Breast epithelium (tissue), 3 donors: Measurements from ENCODE around the gene SEC61A1.

Experiments
- POLR2A ChIP-seq: fragments of 450-650 bp; IDR thresholded peaks from one replicate; pipeline ENCODE4 v1.6.1; 2016; ENCODE audit warnings: antibody characterized with exemption, mild to moderate bottlenecking, moderate library complexity
- TF ChIP-seq, protein P1 (sequence below), 3 donors: fragments of 450-650 bp; IDR thresholded peaks; one replicate each; pipeline ENCODE4 v1.5.1; 2016 to 2017; ENCODE audit warnings: antibody characterized with exemption in 3 of 3, mild to moderate bottlenecking in 3 of 3, moderate library complexity in 3 of 3

DNA sequence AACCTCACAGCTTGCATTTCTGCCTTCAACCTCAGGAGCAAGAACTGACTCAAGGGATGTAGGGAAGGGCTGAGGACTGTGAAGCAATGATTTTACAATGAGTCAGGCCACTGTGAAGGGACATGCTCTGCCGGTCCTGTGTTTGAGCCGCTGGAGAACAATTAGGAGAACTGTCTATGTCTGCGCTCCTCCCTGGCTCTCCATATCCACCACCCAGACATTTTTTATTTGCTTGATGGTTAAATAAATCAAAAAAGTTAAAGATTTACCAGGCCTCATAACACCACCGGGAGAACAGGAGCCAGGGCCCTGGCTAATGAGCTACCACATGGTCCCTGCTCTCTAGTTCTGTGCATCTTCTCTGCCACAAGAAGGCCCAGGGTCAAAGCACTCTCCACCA, 29.6 kb downstream of the SEC61A1 start:
- TF ChIP-seq, protein P1, sequence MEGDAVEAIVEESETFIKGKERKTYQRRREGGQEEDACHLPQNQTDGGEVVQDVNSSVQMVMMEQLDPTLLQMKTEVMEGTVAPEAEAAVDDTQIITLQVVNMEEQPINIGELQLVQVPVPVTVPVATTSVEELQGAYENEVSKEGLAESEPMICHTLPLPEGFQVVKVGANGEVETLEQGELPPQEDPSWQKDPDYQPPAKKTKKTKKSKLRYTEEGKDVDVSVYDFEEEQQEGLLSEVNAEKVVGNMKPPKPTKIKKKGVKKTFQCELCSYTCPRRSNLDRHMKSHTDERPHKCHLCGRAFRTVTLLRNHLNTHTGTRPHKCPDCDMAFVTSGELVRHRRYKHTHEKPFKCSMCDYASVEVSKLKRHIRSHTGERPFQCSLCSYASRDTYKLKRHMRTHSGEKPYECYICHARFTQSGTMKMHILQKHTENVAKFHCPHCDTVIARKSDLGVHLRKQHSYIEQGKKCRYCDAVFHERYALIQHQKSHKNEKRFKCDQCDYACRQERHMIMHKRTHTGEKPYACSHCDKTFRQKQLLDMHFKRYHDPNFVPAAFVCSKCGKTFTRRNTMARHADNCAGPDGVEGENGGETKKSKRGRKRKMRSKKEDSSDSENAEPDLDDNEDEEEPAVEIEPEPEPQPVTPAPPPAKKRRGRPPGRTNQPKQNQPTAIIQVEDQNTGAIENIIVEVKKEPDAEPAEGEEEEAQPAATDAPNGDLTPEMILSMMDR (IDR thresholded peaks at IDR 0.05), result no peak
- no peak for TF ChIP-seq POLR2A
